ENCODE measurements around the gene ZSWIM5. TPM values are rescaled to one million over a fixed set of nuclear protein-coding genes. Genes with fewer than 3 reads are reported as not detected.
"Not testable (repeated sequence)": the region's sequence is repeated elsewhere in the genome, so short reads cannot be mapped to it uniquely, and the experiment has no call there.

The ZSWIM5 gene
- total RNA-seq, 1 donor from 2014 or later = 0.79 TPM

- H3K36me3 Mint-ChIP-seq (ENCODE audit: low read depth, unreplicated experiment) = no peaks in the 10 kb centered on the region
- Histone ChIP-seq H3K9me3 (ENCODE audit: insufficient read depth, low read depth, low read length) (no peaks in the 10 kb centered on the region), H4K20me1 (ENCODE audit: insufficient read depth, low read length) (no peaks in the 10 kb centered on the region), H3K4me2 (ENCODE audit: low read length) (peak overlapping the region; percentile 5), H3K27me3 (ENCODE audit: insufficient read depth, low read length) (no peaks in the 10 kb centered on the region), H3K36me3 (ENCODE audit: insufficient read depth, low read length) (no peaks in the 10 kb centered on the region), H2AFZ (ENCODE audit: low read depth, low read length) (peak overlapping the region; percentile 3), H3K9ac (ENCODE audit: low read length) (no peak overlapping the region), H3K27ac (ENCODE audit: low read depth, low read length) (peak overlapping the region; percentile 36), H3K79me2 (ENCODE audit: insufficient read depth, low read length) (no peaks in the 10 kb centered on the region), H3K4me1 (ENCODE audit: insufficient read depth, low read length) (no peaks in the 10 kb centered on the region), H3K4me3 (ENCODE audit: insufficient read depth, low read depth, low read length) (no peak overlapping the region)
- no peaks in the 10 kb centered on the region for H3K4me1 Mint-ChIP-seq (ENCODE audit: low read depth, unreplicated experiment)
- peaks cover 12% of the 10 kb centered on the region for H3K27me3 Mint-ChIP-seq (ENCODE audit: low read depth, unreplicated experiment)
- TF ChIP-seq EZH2 (IDR thresholded peaks at IDR 0.05; ENCODE audit: insufficient read depth, low read length) (no peak), CTCF (IDR thresholded peaks at IDR 0.05; ENCODE audit: insufficient read depth, low read depth, low read length) (no peak)
- FAIRE-seq (peak; percentile 37), DNase-seq (ENCODE audit: low read depth) (peak; percentile 77)
- H3K4me3 Mint-ChIP-seq (ENCODE audit: unreplicated experiment) = no peak overlapping the region
- H3K27ac Mint-ChIP-seq (ENCODE audit: unreplicated experiment) = no peak overlapping the region
- H3K9me3 Mint-ChIP-seq (ENCODE audit: unreplicated experiment) = peaks cover 10% of the 10 kb centered on the region
Observed at GRCh38 chr1:45246760-45247159, 40.4 kb upstream of the ZSWIM5 start.

- H3K27ac ChIP-seq (ENCODE audit: low read depth, low read length) = peak overlapping the region; percentile 36
- not testable (repeated sequence) for H3K36me3 ChIP-seq (ENCODE audit: insufficient read depth, low read length); FAIRE-seq; H4K20me1 ChIP-seq (ENCODE audit: insufficient read depth, low read length); H3K4me3 ChIP-seq (ENCODE audit: insufficient read depth, low read depth, low read length); H3K79me2 ChIP-seq (ENCODE audit: insufficient read depth, low read length); H3K9me3 ChIP-seq (ENCODE audit: insufficient read depth, low read depth, low read length); H3K4me1 Mint-ChIP-seq (ENCODE audit: low read depth, unreplicated experiment); H3K27me3 ChIP-seq (ENCODE audit: insufficient read depth, low read length); H3K36me3 Mint-ChIP-seq (ENCODE audit: low read depth, unreplicated experiment); H3K4me1 ChIP-seq (ENCODE audit: insufficient read depth, low read length); DNase-seq (ENCODE audit: low read depth); H3K27ac Mint-ChIP-seq (ENCODE audit: unreplicated experiment); H3K27me3 Mint-ChIP-seq (ENCODE audit: low read depth, unreplicated experiment); H3K9ac ChIP-seq (ENCODE audit: low read length); H3K4me3 Mint-ChIP-seq (ENCODE audit: unreplicated experiment)
- H2AFZ ChIP-seq (ENCODE audit: low read depth, low read length) = peak overlapping the region; percentile 3
- peaks cover 12% of the 10 kb centered on the region for H3K9me3 Mint-ChIP-seq (ENCODE audit: unreplicated experiment)
- H3K4me2 ChIP-seq (ENCODE audit: low read length) = peak overlapping the region; percentile 5
Observed at GRCh38 chr1:45246359-45246758, 40.0 kb upstream of the ZSWIM5 start.

- peaks cover 2% of the 10 kb centered on the region for H3K27me3 Mint-ChIP-seq (ENCODE audit: low read depth, unreplicated experiment)
- Histone ChIP-seq H3K9ac (ENCODE audit: low read length) (no peak overlapping the region), H4K20me1 (ENCODE audit: insufficient read depth, low read length) (no peaks in the 10 kb centered on the region), H3K27ac (ENCODE audit: low read depth, low read length) (no peak overlapping the region), H3K4me2 (ENCODE audit: low read length) (no peak overlapping the region), H3K4me1 (ENCODE audit: insufficient read depth, low read length) (no peaks in the 10 kb centered on the region), H3K4me3 (ENCODE audit: insufficient read depth, low read depth, low read length) (no peak overlapping the region), H3K27me3 (ENCODE audit: insufficient read depth, low read length) (no peaks in the 10 kb centered on the region), H2AFZ (ENCODE audit: low read depth, low read length) (no peak overlapping the region), H3K79me2 (ENCODE audit: insufficient read depth, low read length) (no peaks in the 10 kb centered on the region), H3K36me3 (ENCODE audit: insufficient read depth, low read length) (no peaks in the 10 kb centered on the region), H3K9me3 (ENCODE audit: insufficient read depth, low read depth, low read length) (no peaks in the 10 kb centered on the region)
- H3K36me3 Mint-ChIP-seq (ENCODE audit: low read depth, unreplicated experiment) = no peaks in the 10 kb centered on the region
- TF ChIP-seq EZH2 (IDR thresholded peaks at IDR 0.05; ENCODE audit: insufficient read depth, low read length) (no peak), CTCF (IDR thresholded peaks at IDR 0.05; ENCODE audit: insufficient read depth, low read depth, low read length) (no peak)
- no peaks in the 10 kb centered on the region for H3K4me1 Mint-ChIP-seq (ENCODE audit: low read depth, unreplicated experiment)
- no peak for FAIRE-seq
- no peak overlapping the region for H3K4me3 Mint-ChIP-seq (ENCODE audit: unreplicated experiment)
- H3K9me3 Mint-ChIP-seq (ENCODE audit: unreplicated experiment) = peaks cover 17% of the 10 kb centered on the region
- DNase-seq (ENCODE audit: low read depth) = no peak
- no peak overlapping the region for H3K27ac Mint-ChIP-seq (ENCODE audit: unreplicated experiment)
Observed at GRCh38 chr1:45244660-45245059, 38.3 kb upstream of the ZSWIM5 start.

Data from astrocyte (in vitro differentiated cells and primary cell).